SK-N-MC (cell line): ENCODE data around the gene CDK17.

ENCODE experiments used
- EZH2 ChIP-seq: fragments of 200-600 bp; sonication (generic); IDR thresholded peaks from one replicate; pipeline ENCODE4 v1.6.1; 2017; ENCODE audit warnings: antibody characterized with exemption
- FOXP2 ChIP-seq: optimal IDR thresholded peaks from 2 replicates; pipeline ENCODE3; 2011; ENCODE audit warnings: mild to moderate bottlenecking, moderate library complexity; ENCODE audit not compliant: insufficient read depth; ENCODE audit errors: extremely low read length, control extremely low read depth
- POLR2AphosphoS5 ChIP-seq: IDR thresholded peaks from 2 replicates; pipeline ENCODE4 v1.6.1; 2012; ENCODE audit warnings: mild to moderate bottlenecking, low read depth, low read length, borderline replicate concordance

DNA sequence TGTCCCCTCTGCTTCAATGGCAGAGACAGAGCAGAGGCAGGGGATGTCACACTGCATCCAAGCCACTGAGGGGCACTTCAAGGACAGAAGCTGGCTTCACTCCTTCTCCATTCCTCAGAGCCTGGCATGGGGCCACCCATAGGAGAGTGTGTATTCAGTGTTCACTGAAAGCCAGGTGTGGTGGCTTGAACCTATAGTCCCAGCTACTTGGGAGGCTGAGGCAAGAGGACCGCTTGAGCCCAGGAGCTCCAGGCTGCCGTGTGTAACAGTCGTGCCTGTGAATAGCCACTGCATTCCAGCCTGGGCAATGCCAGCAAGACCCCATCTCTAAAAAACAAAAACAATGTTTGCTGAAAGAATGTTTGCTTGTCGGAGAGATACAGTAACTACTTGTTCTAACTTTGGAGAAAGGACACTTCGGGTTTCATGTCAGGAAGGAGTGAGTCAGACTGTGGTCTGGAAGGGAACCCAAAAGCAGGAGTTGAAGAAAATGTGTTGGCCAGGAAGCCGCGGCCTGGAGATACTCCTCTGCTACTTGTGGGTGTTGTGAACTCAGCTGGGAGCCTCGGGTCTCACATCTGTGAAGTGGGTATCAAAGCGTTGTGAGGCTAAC lies 162.7 kb downstream of the CDK17 start:
- no peak for TF ChIP-seq EZH2
- TF ChIP-seq POLR2AphosphoS5: no peak
- no peak for TF ChIP-seq FOXP2
